NCI-H2081 treated with DMSO at 0.1 percent for 48 hours (cell line): ENCODE results near the gene HDDC2.

Experiments
- DNase-seq: peaks from one replicate; lab custom pipeline; 2025; lab: John Stamatoyannopoulos, UW

HDDC2 gene

DNA sequence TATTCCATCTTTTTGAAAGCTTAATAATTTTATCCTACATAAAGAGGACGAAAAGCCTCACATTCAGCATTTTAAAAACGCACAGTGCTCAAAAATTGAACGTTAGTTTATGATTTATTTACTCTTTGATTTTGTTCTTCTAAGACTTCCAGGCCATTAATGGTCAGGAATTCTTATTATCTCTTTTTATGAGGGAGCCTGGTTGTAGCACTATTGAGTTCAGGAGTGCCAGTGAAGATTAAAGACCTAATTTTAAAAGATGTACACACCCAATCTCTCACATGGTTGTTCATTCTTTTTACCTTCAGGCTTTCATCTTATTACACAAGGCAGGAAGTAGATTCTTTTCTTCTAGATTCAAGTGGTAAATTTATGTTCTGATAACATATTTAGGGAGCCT, 68.6 kb downstream of the HDDC2 start:
- no peak for DNase-seq

DNA sequence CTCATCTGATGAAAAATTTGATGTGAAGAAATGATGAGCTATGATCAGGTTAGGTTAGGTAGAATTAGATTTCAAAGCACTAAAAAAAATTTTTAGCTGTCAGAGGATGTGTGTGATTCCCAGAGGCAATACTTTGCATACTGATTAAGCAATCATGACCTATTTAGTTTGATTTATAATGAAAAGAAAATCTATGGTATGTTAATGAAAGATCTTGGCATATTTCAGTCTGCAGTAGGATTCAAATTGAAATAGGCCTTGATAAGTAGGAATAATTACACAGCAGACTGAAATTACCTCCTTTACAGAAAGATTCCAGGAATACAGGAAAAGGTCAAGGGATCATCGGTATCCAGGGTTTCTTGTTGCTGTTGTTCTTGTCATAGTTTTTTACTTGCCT, 69.3 kb downstream of the HDDC2 start:
- DNase-seq = no peak

DNA sequence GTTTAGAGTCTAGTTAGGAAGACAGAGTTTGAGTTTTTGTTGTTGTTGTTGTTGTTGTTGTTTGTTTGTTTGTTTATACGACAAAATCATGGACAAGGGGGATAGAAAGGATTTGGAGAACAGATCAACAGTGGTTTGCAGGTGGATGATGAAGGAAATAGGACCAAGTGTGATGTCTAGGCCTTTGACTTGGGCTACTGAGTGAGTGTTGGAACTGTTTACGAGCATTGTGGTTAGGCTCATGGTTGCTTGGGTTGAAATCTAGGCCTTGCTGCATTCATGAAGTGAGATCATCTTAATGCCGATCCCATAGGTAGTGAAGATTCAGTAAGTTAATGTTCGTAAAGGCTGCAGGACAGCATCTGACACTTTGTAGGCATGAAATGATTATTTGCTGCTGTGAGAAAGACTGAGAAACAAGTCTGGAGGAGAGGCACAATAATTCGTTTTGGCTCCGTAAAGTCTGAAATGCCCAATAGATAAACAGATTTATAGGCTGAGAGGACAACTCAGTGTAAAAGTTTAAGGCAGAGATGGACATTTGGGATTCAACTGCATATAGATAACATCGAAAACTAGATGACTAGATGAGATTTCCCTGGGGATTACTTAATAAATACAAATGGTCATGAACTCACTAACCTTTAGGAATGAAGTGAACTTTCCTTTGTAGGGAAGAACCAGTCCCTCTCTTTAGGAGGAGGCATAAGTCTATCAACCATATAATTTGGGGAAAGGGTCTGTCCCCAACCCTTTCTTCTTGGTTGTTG, 70.0 kb downstream of the HDDC2 start:
- no peak for DNase-seq

GRCh38 chr6:125231133-125231532, 70.6 kb downstream of the HDDC2 start:
- no peak for DNase-seq

DNA sequence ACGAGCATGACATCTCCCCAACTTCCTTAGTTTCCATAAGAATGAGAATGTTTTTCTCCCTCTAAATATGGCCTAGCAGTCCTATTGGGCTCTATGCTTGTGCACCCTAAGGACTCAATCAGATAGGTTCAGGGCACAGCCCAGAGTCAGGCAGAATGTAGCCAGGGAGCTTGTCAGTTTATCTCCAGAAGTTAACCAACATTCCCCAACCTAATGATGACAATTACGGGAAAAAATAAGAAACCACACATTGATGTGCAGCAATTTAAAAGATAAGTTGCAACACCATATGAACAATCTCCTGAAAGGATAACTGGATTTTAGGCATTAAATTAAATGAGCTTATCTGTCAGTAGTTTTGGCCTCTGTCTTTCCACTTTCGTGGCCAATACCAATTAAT, 71.1 kb downstream of the HDDC2 start:
- DNase-seq = no peak

DNA sequence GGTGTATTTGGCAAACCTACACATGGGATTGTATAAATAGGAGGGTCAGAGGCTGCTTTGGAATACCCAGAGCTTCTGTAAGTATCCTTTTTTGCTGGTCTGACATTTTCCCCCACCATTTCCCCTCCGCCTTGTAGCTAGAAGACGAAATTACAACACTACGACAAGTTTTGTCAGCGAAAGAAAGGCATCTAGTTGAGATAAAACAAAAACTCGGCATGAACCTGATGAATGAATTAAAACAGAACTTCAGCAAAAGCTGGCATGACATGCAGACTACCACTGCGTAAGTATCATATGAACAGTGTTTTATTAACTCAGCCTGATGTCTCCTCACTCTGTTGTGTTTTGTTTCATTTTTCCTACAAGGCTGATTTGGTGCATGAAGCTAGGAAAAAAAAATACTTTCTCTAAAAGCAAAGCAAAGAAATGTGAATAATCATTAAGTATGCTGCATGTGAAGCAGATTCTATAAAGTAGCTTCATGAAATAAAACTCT, 72.7 kb downstream of the HDDC2 start:
- DNase-seq = no peak

DNA sequence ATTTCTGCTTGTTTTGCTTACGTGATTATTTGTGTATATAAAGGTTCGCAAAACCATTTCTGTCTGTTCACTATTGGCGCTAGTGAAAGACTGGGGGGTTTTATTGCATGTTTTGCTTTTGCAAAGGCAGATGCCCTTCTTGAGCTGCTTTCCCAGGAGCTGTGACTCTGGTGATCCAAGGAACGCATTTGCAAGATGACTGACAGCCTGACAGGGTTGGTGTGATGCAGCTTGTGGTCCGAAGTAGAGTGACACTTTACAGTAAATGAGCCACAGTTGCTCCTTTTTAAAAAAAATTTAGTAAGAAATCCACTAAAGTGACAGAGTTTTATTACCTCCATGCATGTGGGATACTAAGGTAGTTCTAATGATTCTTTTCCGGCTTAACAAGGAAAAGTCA, 74.5 kb downstream of the HDDC2 start:
- DNase-seq = no peak
